HG02884 (cell line): ENCODE results near the gene VPS26B.
"Not testable (repeated sequence)": the region's sequence is repeated elsewhere in the genome, so short reads cannot be mapped to it uniquely, and the experiment has no call there.

Experiments used
- ATAC-seq: cut with Tn5 transposase; IDR thresholded peaks from one replicate; pipeline ENCODE4 v1.9.1; 2021; ENCODE audit warnings: mild to moderate bottlenecking, moderate library complexity; ENCODE audit not compliant: unreplicated experiment

Gene VPS26B

DNA sequence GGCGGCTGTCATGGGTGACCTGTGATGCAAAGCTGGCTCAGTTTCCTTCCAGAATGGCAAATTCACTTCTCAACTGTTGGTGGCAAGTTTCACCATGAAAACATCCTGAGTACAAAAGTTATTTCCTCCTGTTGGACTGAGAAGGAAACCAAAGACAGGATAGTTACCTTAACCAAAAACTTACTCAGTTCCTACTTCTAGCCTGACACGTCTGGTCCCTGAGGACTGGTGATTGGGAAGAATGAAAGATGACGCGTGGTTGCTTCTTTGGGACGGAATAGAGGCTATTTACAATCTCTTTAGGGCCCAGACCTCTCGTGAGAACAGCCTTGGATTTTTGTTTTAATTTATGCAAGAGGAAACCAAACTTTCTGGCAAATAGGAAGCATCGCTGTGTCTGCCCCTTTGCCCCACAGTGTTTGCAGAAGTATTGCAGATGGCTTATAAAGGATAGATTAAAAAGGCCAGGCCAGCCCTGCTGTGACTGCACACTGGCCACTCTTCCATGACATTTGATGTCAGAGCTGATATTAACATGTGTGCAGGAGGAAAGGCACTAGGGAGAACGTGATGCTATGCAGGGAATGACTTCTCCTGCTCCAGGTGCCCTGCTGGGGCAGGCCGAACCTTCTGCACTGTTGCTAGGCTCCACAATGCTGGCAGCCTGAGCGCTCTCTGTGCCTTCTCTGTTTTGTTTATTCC is 7.6 kb downstream of the VPS26B start:
- ATAC-seq, result no peak

- no peak for ATAC-seq
Measured at GRCh38 chr11:134233729-134234179, 9.3 kb downstream of the VPS26B start.

GRCh38 chr11:134235399-134235798 is 10.9 kb downstream of the VPS26B start:
- no peak for ATAC-seq

DNA sequence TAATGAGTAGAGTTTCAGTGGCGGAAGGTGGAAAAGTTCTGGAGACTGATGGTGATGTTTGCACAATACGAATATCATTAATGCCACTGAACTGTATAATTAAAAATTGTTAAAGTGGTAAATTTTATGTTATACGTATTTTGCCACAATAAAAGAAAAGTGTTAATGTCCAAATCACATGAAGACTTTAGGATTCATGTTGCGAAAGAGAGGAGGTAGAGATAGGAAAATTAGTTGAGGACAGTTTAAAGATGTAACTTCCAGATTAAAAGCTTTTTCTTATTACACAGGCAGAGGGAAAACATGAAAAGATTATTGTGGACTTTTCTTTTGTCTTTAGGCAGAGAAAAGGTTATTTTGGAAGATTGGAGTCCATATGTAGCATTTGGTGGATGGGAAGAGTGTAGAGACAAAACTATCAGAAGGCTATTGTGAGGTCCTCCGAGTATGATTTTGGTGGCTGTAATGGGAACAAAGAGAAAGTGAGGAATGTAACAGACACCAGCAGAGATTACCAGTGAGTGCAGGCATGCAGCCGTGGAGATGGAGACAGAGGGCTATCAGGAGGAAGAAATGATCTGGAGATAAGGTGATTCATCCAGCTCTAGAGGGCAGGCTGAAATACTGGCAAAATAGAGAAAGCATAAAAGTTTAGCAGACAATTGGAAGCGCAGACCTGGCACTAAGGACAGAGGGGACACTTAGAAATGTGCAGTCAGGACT is 12.5 kb downstream of the VPS26B start:
- ATAC-seq, result no peak

DNA sequence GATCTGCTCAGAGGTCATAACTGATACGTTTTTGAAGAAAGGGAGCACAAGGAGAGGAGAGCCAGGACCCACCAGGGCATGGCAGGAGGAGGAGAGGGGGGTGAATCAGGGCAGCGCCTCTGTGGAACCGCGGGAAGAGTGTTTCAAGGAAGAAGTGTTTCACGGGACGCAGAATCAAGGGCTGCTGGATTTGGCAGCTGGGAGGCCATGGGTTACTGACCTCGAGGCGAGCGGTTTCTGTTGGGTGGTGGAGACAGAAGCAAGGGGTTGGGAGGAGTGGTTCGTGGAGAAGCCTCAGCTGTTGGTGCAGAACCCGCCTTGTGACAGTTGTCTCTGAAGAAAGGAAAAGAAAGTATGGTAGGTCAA is 13.1 kb downstream of the VPS26B start:
- no peak for ATAC-seq

- no peak for ATAC-seq
Measured at GRCh38 chr11:134238956-134239355, 14.5 kb downstream of the VPS26B start.

DNA sequence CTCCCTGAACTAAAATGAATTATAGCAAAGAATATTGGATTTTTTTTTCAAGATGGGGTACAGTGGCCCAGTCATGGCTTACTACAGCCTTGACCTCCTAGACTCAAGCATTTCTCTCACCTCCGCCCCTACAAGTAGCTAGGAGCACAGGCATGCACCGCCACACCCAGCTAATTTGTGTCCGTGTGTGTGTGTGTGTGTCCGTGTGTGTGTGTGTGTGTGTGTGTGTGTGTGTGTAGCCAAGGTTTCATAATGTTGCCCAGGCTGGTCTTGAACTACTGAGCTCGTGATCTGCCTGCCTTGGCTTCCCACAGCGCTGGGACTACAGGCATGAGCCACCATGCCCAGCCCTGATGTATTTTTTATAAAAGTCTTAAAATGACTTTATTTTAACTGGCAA is 16.1 kb downstream of the VPS26B start:
- no peak for ATAC-seq

DNA sequence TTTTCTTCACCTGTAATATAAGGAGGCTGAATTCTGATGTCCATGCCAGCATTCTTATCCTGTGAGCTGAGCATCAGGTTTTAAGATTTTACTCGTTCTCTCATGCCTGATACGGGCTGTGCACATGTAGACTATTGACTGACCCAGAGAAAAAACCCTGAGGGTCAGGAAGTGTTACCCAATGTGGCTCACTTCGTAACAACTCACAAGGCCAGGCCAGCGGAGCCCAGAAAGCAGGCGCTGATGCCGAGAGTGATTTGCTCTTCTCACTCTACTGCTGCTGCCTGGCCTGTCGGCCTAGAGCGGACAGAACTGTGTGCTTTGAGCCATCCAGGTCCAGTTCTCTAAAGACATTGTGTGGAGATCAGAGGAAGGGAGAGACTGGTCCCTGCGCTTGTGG is 17.9 kb downstream of the VPS26B start:
- no peak for ATAC-seq

- ATAC-seq, result no peak
Measured at GRCh38 chr11:134243913-134244312, 19.4 kb downstream of the VPS26B start.

- ATAC-seq, result peak; percentile 80
Measured at GRCh38 chr11:134244593-134244992, 20.1 kb downstream of the VPS26B start.

DNA sequence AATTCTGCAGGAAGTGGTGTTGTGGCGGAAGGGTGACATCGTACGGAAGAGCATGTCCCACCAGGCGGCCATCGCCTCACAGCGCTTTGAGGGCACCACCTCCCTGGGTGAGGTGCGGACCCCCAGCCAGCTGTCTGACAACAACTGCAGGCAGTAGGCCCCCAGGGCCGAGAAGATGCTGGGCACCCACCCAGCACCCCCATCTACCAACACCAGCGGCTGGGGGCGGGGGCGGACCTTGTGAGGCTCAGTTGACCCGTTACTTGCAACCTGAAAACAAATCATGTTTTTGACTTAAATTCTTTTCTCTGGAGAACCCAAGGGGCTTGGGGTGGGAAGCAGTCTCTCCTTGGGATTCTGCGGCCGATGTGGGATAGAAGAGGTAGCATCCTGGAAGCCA is 21.0 kb downstream of the VPS26B start:
- no peak for ATAC-seq

- ATAC-seq, result no peak
Measured at GRCh38 chr11:134246100-134246499, 21.6 kb downstream of the VPS26B start.

- no peak for ATAC-seq
Measured at GRCh38 chr11:134246678-134247077, 22.2 kb downstream of the VPS26B start.

- ATAC-seq, result no peak
Measured at GRCh38 chr11:134248910-134249480, 24.5 kb downstream of the VPS26B start.

DNA sequence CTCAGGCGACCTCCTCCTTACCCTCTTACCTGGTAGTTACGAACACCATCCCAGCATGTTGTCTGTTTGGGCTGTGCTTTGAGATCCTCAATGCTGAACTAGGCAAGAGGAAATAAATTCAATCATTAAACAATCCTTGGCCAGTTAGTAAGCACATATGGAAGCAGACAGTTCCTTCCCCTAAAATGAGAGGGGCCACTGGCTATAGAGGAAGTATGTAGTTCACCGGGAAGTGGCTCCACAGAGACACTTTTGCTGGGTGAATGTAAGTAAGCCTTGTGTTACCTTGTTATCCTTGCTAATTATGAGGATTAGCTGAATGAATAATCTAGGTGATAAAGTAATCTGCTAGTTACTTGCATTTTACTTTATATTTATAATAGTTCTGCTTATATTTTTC is 25.8 kb downstream of the VPS26B start:
- no peak for ATAC-seq

DNA sequence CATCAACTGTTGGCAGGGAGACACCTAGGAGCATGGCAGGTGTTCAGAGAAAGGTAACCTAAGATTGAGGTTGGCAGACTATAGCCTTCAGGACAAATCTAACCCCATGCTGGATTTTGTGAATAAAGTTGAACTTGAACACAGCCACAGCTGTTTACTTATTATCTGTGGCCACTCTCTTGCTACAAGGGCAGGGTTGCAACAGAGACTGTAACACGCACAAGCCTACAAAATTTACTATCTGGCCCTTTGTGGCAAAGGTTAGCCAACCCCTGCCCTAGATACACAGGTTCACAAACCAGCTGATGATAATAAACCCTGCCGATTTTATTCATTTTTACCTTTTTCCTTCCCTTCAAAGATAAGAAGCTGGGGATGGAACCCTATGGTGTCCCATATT is 26.2 kb downstream of the VPS26B start:
- ATAC-seq, result no peak

- ATAC-seq, result peak; percentile 28
Measured at GRCh38 chr11:134252346-134253187, 28.1 kb downstream of the VPS26B start.

- peak; percentile 99 for ATAC-seq
Measured at GRCh38 chr11:134253188-134253993, 28.9 kb downstream of the VPS26B start, which contains the start of the genes ACAD8 and THYN1. Gene ACAD8 (plus strand): TSS chr11:134253568. CDS start chr11:134253601, 33 bp downstream. Gene THYN1 (minus strand): TSS chr11:134253352. CDS start chr11:134252882, 470 bp downstream.

DNA sequence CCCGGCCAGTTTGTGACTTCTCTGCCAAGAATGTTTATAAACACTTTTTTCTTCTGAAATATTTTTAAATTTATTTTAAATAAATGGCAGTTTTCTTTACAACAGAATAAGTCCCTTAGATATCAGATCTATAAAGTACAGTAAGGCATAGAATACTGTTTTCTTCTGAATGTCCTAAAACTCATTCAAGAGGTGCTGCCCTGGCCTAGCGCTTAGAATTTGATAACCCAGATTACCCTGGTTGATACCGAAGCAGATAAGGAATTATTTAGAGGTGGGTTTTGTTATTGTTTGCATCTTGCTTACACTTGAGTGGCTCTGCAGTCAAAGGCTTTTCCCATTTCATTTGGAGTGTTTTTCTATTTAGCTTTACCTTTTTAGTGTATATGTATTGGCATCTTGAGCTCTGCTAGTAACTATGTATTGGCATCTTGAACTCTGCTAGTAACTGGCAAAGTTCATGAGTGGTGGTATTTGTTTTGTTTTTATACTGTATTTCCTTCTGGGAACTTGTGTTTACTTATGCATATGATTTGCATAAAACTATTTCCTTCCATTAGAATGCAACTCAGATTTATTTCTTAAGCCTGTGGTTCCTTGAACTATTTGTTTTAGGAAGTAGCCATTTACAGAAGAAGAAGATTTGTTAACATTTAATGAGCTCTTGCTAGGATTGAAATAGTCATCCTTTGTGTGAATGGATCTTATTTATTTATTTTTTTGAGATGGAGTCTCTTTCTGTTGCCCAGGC is 30.1 kb downstream of the VPS26B start:
- ATAC-seq, result no peak

GRCh38 chr11:134255184-134255561 is 30.7 kb downstream of the VPS26B start:
- not testable (repeated sequence) for ATAC-seq
